KMS-11 (cell line): ENCODE data around the gene DLL1.

Source experiments
- H2AFZ ChIP-seq: fragments of 200-600 bp; sonication (generic); 2 replicates; pipeline ENCODE4 v1.6.1; 2016; ENCODE audit warnings: antibody characterized with exemption, mixed run types, low read depth
- H3K27ac ChIP-seq: fragments of 200-600 bp; sonication (generic); 2 replicates; pipeline ENCODE4 v1.6.1; 2016; ENCODE audit warnings: mild to moderate bottlenecking, mixed run types
- H3K27me3 ChIP-seq: fragments of 200-600 bp; sonication (generic); 2 replicates; pipeline ENCODE4 v1.6.1; 2017; ENCODE audit warnings: mild to moderate bottlenecking, low read depth, mixed run types, moderate library complexity; ENCODE audit not compliant: insufficient read depth
- H3K36me3 ChIP-seq: fragments of 200-600 bp; sonication (generic); 2 replicates; pipeline ENCODE4 v1.6.1; 2017; ENCODE audit warnings: mild to moderate bottlenecking, mixed run types; ENCODE audit not compliant: insufficient read depth
- H3K4me1 ChIP-seq: fragments of 200-600 bp; sonication (generic); 2 replicates; pipeline ENCODE4 v1.6.1; 2016; ENCODE audit warnings: mild to moderate bottlenecking, low read depth, mixed run types; ENCODE audit not compliant: poor library complexity, severe bottlenecking
- H3K4me2 ChIP-seq: fragments of 200-600 bp; sonication (generic); 2 replicates; pipeline ENCODE4 v1.7.0; 2016; ENCODE audit warnings: mild to moderate bottlenecking, mixed run types
- H3K4me3 ChIP-seq: fragments of 200-600 bp; sonication (generic); IDR thresholded peaks from 2 replicates; pipeline ENCODE4 v1.6.1; 2017; ENCODE audit warnings: low read depth, low read length, mixed read lengths; ENCODE audit not compliant: insufficient read depth
- H3K79me2 ChIP-seq: fragments of 200-600 bp; sonication (generic); 2 replicates; pipeline ENCODE4 v1.6.1; 2016; ENCODE audit warnings: low read depth, mixed run types; ENCODE audit not compliant: insufficient read depth
- H3K9ac ChIP-seq: fragments of 200-600 bp; sonication (generic); 2 replicates; pipeline ENCODE4 v1.6.1; 2016; ENCODE audit warnings: mild to moderate bottlenecking, mixed run types
- H4K20me1 ChIP-seq: fragments of 200-600 bp; sonication (generic); 2 replicates; pipeline ENCODE4 v1.6.1; 2016; ENCODE audit warnings: mild to moderate bottlenecking, mixed run types; ENCODE audit not compliant: insufficient read depth
- TF ChIP-seq, protein P1 (sequence below): fragments of 200-600 bp; sonication (generic); conservative IDR thresholded peaks from 2 replicates; pipeline ENCODE4 v1.6.1; 2017; ENCODE audit warnings: low read depth, mild to moderate bottlenecking, antibody characterized with exemption, low read length, moderate library complexity, mixed read lengths

Gene DLL1

GRCh38 chr6:170269846-170270541 lies 20.9 kb downstream of the DLL1 start:
- TF ChIP-seq, protein P1, sequence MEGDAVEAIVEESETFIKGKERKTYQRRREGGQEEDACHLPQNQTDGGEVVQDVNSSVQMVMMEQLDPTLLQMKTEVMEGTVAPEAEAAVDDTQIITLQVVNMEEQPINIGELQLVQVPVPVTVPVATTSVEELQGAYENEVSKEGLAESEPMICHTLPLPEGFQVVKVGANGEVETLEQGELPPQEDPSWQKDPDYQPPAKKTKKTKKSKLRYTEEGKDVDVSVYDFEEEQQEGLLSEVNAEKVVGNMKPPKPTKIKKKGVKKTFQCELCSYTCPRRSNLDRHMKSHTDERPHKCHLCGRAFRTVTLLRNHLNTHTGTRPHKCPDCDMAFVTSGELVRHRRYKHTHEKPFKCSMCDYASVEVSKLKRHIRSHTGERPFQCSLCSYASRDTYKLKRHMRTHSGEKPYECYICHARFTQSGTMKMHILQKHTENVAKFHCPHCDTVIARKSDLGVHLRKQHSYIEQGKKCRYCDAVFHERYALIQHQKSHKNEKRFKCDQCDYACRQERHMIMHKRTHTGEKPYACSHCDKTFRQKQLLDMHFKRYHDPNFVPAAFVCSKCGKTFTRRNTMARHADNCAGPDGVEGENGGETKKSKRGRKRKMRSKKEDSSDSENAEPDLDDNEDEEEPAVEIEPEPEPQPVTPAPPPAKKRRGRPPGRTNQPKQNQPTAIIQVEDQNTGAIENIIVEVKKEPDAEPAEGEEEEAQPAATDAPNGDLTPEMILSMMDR = no peak
- no peak overlapping the region for H3K4me2 ChIP-seq
- H3K4me1 ChIP-seq = no peaks in the 10 kb centered on the region
- no peak overlapping the region for H3K9ac ChIP-seq
- H3K27ac ChIP-seq = no peak overlapping the region
- H4K20me1 ChIP-seq = no peaks in the 10 kb centered on the region
- H2AFZ ChIP-seq = no peak overlapping the region
- no peak overlapping the region for H3K4me3 ChIP-seq
- H3K79me2 ChIP-seq = no peaks in the 10 kb centered on the region
- H3K36me3 ChIP-seq = no peaks in the 10 kb centered on the region
- peaks cover 37% of the 10 kb centered on the region for H3K27me3 ChIP-seq

- Histone ChIP-seq H3K9ac (no peak overlapping the region), H3K4me2 (no peak overlapping the region), H3K4me3 (no peak overlapping the region), H4K20me1 (no peaks in the 10 kb centered on the region), H3K36me3 (no peaks in the 10 kb centered on the region), H3K27ac (no peak overlapping the region), H3K4me1 (no peaks in the 10 kb centered on the region), H2AFZ (no peak overlapping the region), H3K27me3 (peaks cover 37% of the 10 kb centered on the region), H3K79me2 (no peaks in the 10 kb centered on the region)
- TF ChIP-seq, protein P1 = no peak
Observed at GRCh38 chr6:170269151-170269845, 21.6 kb downstream of the DLL1 start.

GRCh38 chr6:170268216-170269129 lies 22.4 kb downstream of the DLL1 start:
- Histone ChIP-seq H4K20me1 (no peaks in the 10 kb centered on the region), H3K27me3 (peaks cover 30% of the 10 kb centered on the region), H3K79me2 (no peaks in the 10 kb centered on the region), H3K9ac (no peak overlapping the region), H3K4me3 (no peak overlapping the region), H3K27ac (no peak overlapping the region), H3K36me3 (no peaks in the 10 kb centered on the region), H3K4me1 (no peaks in the 10 kb centered on the region), H2AFZ (no peak overlapping the region), H3K4me2 (no peak overlapping the region)
- TF ChIP-seq, protein P1 = no peak

- Histone ChIP-seq H3K27ac (no peak overlapping the region), H3K9ac (no peak overlapping the region), H3K79me2 (no peaks in the 10 kb centered on the region), H2AFZ (no peak overlapping the region), H3K4me2 (no peak overlapping the region), H3K4me1 (no peaks in the 10 kb centered on the region), H3K36me3 (no peaks in the 10 kb centered on the region), H3K27me3 (peaks cover 26% of the 10 kb centered on the region), H3K4me3 (no peak overlapping the region), H4K20me1 (no peaks in the 10 kb centered on the region)
- TF ChIP-seq, protein P1 = no peak
Observed at GRCh38 chr6:170267688-170268087, 23.2 kb downstream of the DLL1 start.
